GM23248 (cell line): Measurements from ENCODE around the gene CHST12. TPM values are rescaled to one million over a fixed set of nuclear protein-coding genes. Genes with fewer than 3 reads are reported as not detected.

Experiments used
- DNase-seq: peaks from one replicate; pipeline ENCODE4 v3.0.0-alpha.2; 2015
- H2AFZ ChIP-seq: fragments of 200-600 bp; sonication (generic); 2 replicates; pipeline ENCODE4 v1.6.1; 2016; ENCODE audit warnings: antibody characterized with exemption
- H3F3A ChIP-seq: fragments of 200-600 bp; sonication (generic); 2 replicates; pipeline ENCODE4 v1.6.1; 2016; ENCODE audit warnings: mild to moderate bottlenecking, antibody characterized with exemption, mixed run types; ENCODE audit not compliant: insufficient read depth
- H3K27ac ChIP-seq: fragments of 200-600 bp; sonication (generic); 2 replicates; pipeline ENCODE4 v1.5.1; 2016; ENCODE audit warnings: mild to moderate bottlenecking
- H3K27me3 ChIP-seq: fragments of 200-600 bp; sonication (generic); replicated peaks from 2 replicates; pipeline ENCODE4 v1.6.1; 2016; ENCODE audit warnings: mild to moderate bottlenecking; ENCODE audit not compliant: insufficient read depth
- H3K36me3 ChIP-seq: fragments of 200-600 bp; sonication (generic); 2 replicates; pipeline ENCODE4 v1.6.1; 2016; ENCODE audit warnings: low read depth, mild to moderate bottlenecking
- H3K4me1 ChIP-seq: fragments of 200-600 bp; sonication (generic); 2 replicates; pipeline ENCODE4 v1.6.1; 2016; ENCODE audit warnings: mild to moderate bottlenecking; ENCODE audit not compliant: insufficient read depth
- H3K4me2 ChIP-seq: fragments of 200-600 bp; sonication (generic); one replicate; pipeline ENCODE4 v1.6.1; 2016; ENCODE audit warnings: mild to moderate bottlenecking; ENCODE audit not compliant: unreplicated experiment
- H3K4me3 ChIP-seq: fragments of 200-600 bp; sonication (generic); 2 replicates; pipeline ENCODE4 v1.5.1; 2016; ENCODE audit warnings: mild to moderate bottlenecking
- H3K79me2 ChIP-seq: fragments of 200-600 bp; sonication (generic); 2 replicates; pipeline ENCODE4 v1.6.1; 2016; ENCODE audit warnings: mild to moderate bottlenecking; ENCODE audit not compliant: insufficient read depth
- H3K9ac ChIP-seq: fragments of 200-600 bp; sonication (generic); 2 replicates; pipeline ENCODE4 v1.6.1; 2016; ENCODE audit warnings: mild to moderate bottlenecking
- H3K9me2 ChIP-seq: fragments of 200-600 bp; sonication (generic); 2 replicates; pipeline ENCODE4 v1.6.1; 2016; ENCODE audit warnings: mixed run types, mild to moderate bottlenecking, moderate library complexity; ENCODE audit not compliant: insufficient read depth
- H3K9me3 ChIP-seq: fragments of 200-600 bp; sonication (generic); one replicate; pipeline ENCODE4 v1.6.1; 2017; ENCODE audit warnings: low read depth
- H4K20me1 ChIP-seq: fragments of 200-600 bp; sonication (generic); 2 replicates; pipeline ENCODE4 v1.6.0; 2016; ENCODE audit not compliant: insufficient read depth
- EZH2 ChIP-seq: fragments of 200-600 bp; sonication (generic); IDR thresholded peaks from 2 replicates; pipeline ENCODE4 v1.6.1; 2018; ENCODE audit warnings: antibody characterized with exemption, mild to moderate bottlenecking; ENCODE audit not compliant: insufficient read depth, poor library complexity, severe bottlenecking
- EZH2phosphoT487 ChIP-seq: fragments of 200-600 bp; sonication (generic); IDR thresholded peaks from 2 replicates; pipeline ENCODE4 v1.6.1; 2018; ENCODE audit warnings: antibody characterized with exemption, moderate library complexity, mild to moderate bottlenecking, low read depth; ENCODE audit not compliant: insufficient read depth
- WGBS, 2 experiments: methylation state at CpG; one replicate each; pipeline ENCODE4 v1.1.6; 2015 to 2017; ENCODE audit warnings: low lambda C conversion rate in 2 of 2, low coverage in 1 of 2; ENCODE audit errors: missing lambda C conversion rate in 2 of 2; 5-methylcytosine and 5-hydroxymethylcytosine counted together
- in situ Hi-C: fragments of 300-500 bp; cut with MboI; formaldehyde crosslinking; loops from 2 replicates; pipeline ENCODE4 v1.15.0; 2020
- polyA plus RNA-seq: library from polyadenylated mRNA; unstranded; fragments of >200 nt; fragmentation: Nextera tagmentation; extraction: Ambion mirVana; gene quantifications from 2 replicates; pipeline ENCODE4 v1.2.1, GENCODE V29; 2016
- total RNA-seq: library from RNA; depleted of rRNA; stranded (reverse); fragments of >200 nt; shearing (Covaris generic); gene quantifications from 2 replicates; pipeline ENCODE4 v1.2.3, GENCODE V29; 2014; rRNA removed

CHST12 gene
- total RNA-seq (9.0 and 10.6 TPM in 2 replicates), polyA plus RNA-seq (33.7 and 36.8 TPM in 2 replicates)

GRCh38 chr7:2403014-2403717, at the start of gene CHST12:
TSS of gene CHST12 (plus strand) at chr7:2403611. CDS start at chr7:2432640, 29,029 bp downstream.
- Histone ChIP-seq H3K79me2 (peaks cover 42% of the 10 kb centered on the region), H4K20me1 (no peaks in the 10 kb centered on the region), H3F3A (peaks cover 12% of the 10 kb centered on the region; the same call in 1 of the 2 replicates), H2AFZ (peak within 1 kb of the TSS; percentile 82), H3K4me1 (peaks cover 18% of the 10 kb centered on the region), H3K9ac (peak within 1 kb of the TSS; percentile 86), H3K4me2 (peak within 1 kb of the TSS; percentile 98), H3K27ac (peak within 1 kb of the TSS; percentile 30), H3K9me2 (no peaks in the 10 kb centered on the region), H3K4me3 (peak within 1 kb of the TSS; percentile 90), H3K9me3 (no peaks in the 10 kb centered on the region), H3K27me3 (no peaks in the 10 kb centered on the region), H3K36me3 (no peaks in the 10 kb centered on the region)
- in situ Hi-C loops = no loop called here
- WGBS, 2 experiments = 3 to 4% methylated on average over 34 to 67 of the region's 89 CpGs
- no peak for TF ChIP-seq EZH2phosphoT487
- TF ChIP-seq EZH2 = no peak
- DNase-seq = peak; percentile 98

DNA sequence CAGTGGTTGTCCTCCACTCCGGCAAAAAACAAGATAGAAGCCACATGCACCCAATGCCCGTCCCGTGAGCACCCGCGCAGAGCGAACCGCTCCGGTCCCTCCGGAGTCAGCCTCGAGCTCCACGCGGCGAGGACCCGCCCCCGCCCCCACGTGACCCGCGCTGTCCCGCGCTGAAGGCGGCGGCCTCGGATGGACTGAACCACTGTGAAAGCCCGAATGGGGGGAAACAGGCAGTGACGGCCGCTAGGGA, 49.5 kb upstream of the CHST12 start:
- Histone ChIP-seq H3K27me3 (no peaks in the 10 kb centered on the region), H2AFZ (peak overlapping the region; percentile 91), H3K79me2 (peaks cover 59% of the 10 kb centered on the region), H3K4me1 (peaks cover 18% of the 10 kb centered on the region), H3K36me3 (0 out of 2 replicates have a peak, but pooled peaks cover 16% of the 10 kb centered on the region), H3K4me3 (peak overlapping the region; percentile 92), H3K9me3 (no peaks in the 10 kb centered on the region), H3K27ac (peak overlapping the region; percentile 97), H3K9ac (peak overlapping the region; percentile 98), H3K9me2 (no peaks in the 10 kb centered on the region), H4K20me1 (peaks cover 5% of the 10 kb centered on the region; the same call in 1 of the 2 replicates), H3F3A (no peaks in the 10 kb centered on the region), H3K4me2 (peak overlapping the region; percentile 73)
- DNase-seq = peak; percentile 95
- in situ Hi-C loops = no loop called here
- TF ChIP-seq EZH2phosphoT487 (no peak), EZH2 (no peak)
- WGBS, 2 experiments = 1 to 5% methylated on average over 22 to 25 of the region's 26 CpGs

DNA sequence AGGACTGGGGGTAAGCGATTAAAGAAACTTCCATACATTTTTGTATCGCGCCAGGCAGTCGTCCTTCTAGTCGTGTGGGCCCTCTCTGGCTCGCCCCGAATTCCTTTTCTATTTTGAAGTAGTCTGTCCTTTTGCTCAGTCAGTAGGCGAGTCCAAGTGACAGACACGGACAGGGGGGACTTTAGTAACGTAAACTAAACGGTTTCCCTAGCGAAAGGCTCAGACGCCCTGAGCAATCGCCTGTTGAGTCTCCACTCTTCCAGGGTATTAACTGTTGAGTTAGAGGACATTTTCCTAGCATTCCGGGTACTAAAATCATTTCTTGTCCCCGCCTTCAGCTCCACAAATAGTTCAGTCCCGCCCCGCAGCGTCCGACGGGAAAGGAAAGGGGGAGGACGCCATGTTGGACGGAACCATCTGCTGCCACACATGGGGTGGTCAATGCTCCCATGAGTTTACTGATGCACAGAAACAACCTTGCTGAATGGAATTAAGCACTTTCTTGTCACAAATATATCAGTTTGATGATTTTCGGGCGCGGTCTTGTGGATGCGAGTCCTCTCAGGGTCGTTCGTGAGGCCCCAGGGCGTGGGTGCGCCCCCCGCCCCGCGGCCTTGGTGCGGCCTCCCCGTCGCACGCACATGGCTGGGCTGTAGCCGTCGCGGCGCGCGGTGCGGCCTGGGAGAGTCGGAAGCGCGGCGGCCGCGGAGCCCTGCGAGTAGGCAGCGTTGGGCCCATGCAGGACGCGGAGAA, 49.0 kb upstream of the CHST12 start, which contains the start of gene EIF3B:
Gene EIF3B (plus strand): TSS at position 642 of the 753 bp plus-strand sequence. CDS start 95 bp downstream, at position 737.
- Histone ChIP-seq H3K9me3 (no peaks in the 10 kb centered on the region), H3K4me1 (peaks cover 18% of the 10 kb centered on the region), H3K79me2 (peaks cover 64% of the 10 kb centered on the region)

GRCh38 chr7:2354939-2355704, 48.3 kb upstream of the CHST12 start:
- Histone ChIP-seq H3K9ac (peak overlapping the region; percentile 98), H3K27me3 (no peaks in the 10 kb centered on the region), H3K79me2 (peaks cover 72% of the 10 kb centered on the region), H3K4me1 (peaks cover 18% of the 10 kb centered on the region), H3K27ac (peak overlapping the region; percentile 97), H3K4me3 (peak overlapping the region; percentile 92), H3K4me2 (peak overlapping the region; percentile 96), H2AFZ (no peak overlapping the region), H4K20me1 (peaks cover 17% of the 10 kb centered on the region), H3K36me3 (peaks cover 20% of the 10 kb centered on the region; the same call in 1 of the 2 replicates), H3F3A (0 out of 2 replicates have a peak, but pooled peaks cover under 1% of the 10 kb centered on the region), H3K9me3 (no peaks in the 10 kb centered on the region), H3K9me2 (no peaks in the 10 kb centered on the region)
- in situ Hi-C loops = no loop called here
- TF ChIP-seq EZH2phosphoT487 (no peak), EZH2 (no peak)
- peak; percentile 52 for DNase-seq
- 1 to 2% methylated on average over 67 to 73 of the region's 92 CpGs for WGBS, 2 experiments

More for the DNA sequence above, 49.0 kb upstream of the CHST12 start, which contains the start of gene EIF3B:
- peak; percentile 96 for DNase-seq
- H3K9me2 ChIP-seq = no peaks in the 10 kb centered on the region
- 0 to 1% methylated on average over 46 to 55 of the region's 55 CpGs for WGBS, 2 experiments
- H4K20me1 ChIP-seq = peaks cover 9% of the 10 kb centered on the region; the same call in 1 of the 2 replicates
- H3F3A ChIP-seq = no peaks in the 10 kb centered on the region
- TF ChIP-seq EZH2 = no peak
- TF ChIP-seq EZH2phosphoT487 = no peak
- in situ Hi-C loops = no loop called here
- H2AFZ ChIP-seq = peak within 1 kb of the TSS; percentile 91
- H3K36me3 ChIP-seq = peaks cover 20% of the 10 kb centered on the region; the same call in 1 of the 2 replicates
- peak within 1 kb of the TSS; percentile 96 for H3K4me2 ChIP-seq
- no peaks in the 10 kb centered on the region for H3K27me3 ChIP-seq
- peak within 1 kb of the TSS; percentile 98 for H3K9ac ChIP-seq
- peak within 1 kb of the TSS; percentile 97 for H3K27ac ChIP-seq
- peak within 1 kb of the TSS; percentile 92 for H3K4me3 ChIP-seq
